ENCODE results near the gene HMX2.

The HMX2 gene

GRCh38 chr10:123132576-123133477 lies 15.1 kb upstream of the HMX2 start:
- peaks cover 26% of the 10 kb centered on the region for H3K4me1 ChIP-seq (ENCODE audit: control insufficient read depth, insufficient read depth, low read length)
- peaks cover 100% of the 10 kb centered on the region for H3K27me3 ChIP-seq (ENCODE audit: control insufficient read depth, insufficient read depth, low read length)
- H3K4me3 ChIP-seq (ENCODE audit: low read depth, low read length) = peak overlapping the region; percentile 60
- H3K9me3 ChIP-seq (ENCODE audit: control insufficient read depth, insufficient read depth, low read depth, low read length) = peaks cover 5% of the 10 kb centered on the region; the same call in 1 of the 2 replicates
- H3K27ac ChIP-seq (ENCODE audit: low read depth, low read length) = no peak overlapping the region
- no peak overlapping the region for H3K9ac ChIP-seq (ENCODE audit: low read length)
- H3K36me3 ChIP-seq (ENCODE audit: control insufficient read depth, insufficient read depth, low read length) = no peaks in the 10 kb centered on the region

- no peaks in the 10 kb centered on the region for H3K36me3 ChIP-seq (ENCODE audit: control insufficient read depth, insufficient read depth, low read length)
- H3K4me1 ChIP-seq (ENCODE audit: control insufficient read depth, insufficient read depth, low read length) = peaks cover 27% of the 10 kb centered on the region
- H3K27me3 ChIP-seq (ENCODE audit: control insufficient read depth, insufficient read depth, low read length) = peaks cover 100% of the 10 kb centered on the region
- no peak overlapping the region for H3K9ac ChIP-seq (ENCODE audit: low read length)
- H3K4me3 ChIP-seq (ENCODE audit: low read depth, low read length) = peak overlapping the region; percentile 60
- H3K27ac ChIP-seq (ENCODE audit: low read depth, low read length) = no peak overlapping the region
- H3K9me3 ChIP-seq (ENCODE audit: control insufficient read depth, insufficient read depth, low read depth, low read length) = peaks cover under 1% of the 10 kb centered on the region; the same call in 1 of the 2 replicates
Measured at GRCh38 chr10:123133541-123134342, 14.2 kb upstream of the HMX2 start.

GRCh38 chr10:123134343-123134914 lies 13.5 kb upstream of the HMX2 start:
- Histone ChIP-seq H3K36me3 (ENCODE audit: control insufficient read depth, insufficient read depth, low read length) (no peaks in the 10 kb centered on the region), H3K27me3 (ENCODE audit: control insufficient read depth, insufficient read depth, low read length) (peaks cover 100% of the 10 kb centered on the region), H3K9ac (ENCODE audit: low read length) (no peak overlapping the region), H3K4me1 (ENCODE audit: control insufficient read depth, insufficient read depth, low read length) (peaks cover 27% of the 10 kb centered on the region), H3K9me3 (ENCODE audit: control insufficient read depth, insufficient read depth, low read depth, low read length) (no peaks in the 10 kb centered on the region), H3K4me3 (ENCODE audit: low read depth, low read length) (peak overlapping the region; percentile 60), H3K27ac (ENCODE audit: low read depth, low read length) (no peak overlapping the region)

- Histone ChIP-seq H3K9ac (ENCODE audit: low read length) (no peak overlapping the region), H3K27me3 (ENCODE audit: control insufficient read depth, insufficient read depth, low read length) (peaks cover 100% of the 10 kb centered on the region), H3K36me3 (ENCODE audit: control insufficient read depth, insufficient read depth, low read length) (no peaks in the 10 kb centered on the region), H3K27ac (ENCODE audit: low read depth, low read length) (no peak overlapping the region), H3K9me3 (ENCODE audit: control insufficient read depth, insufficient read depth, low read depth, low read length) (no peaks in the 10 kb centered on the region), H3K4me3 (ENCODE audit: low read depth, low read length) (peak overlapping the region; percentile 59), H3K4me1 (ENCODE audit: control insufficient read depth, insufficient read depth, low read length) (peaks cover 32% of the 10 kb centered on the region)
Measured at GRCh38 chr10:123134915-123135414, 13.0 kb upstream of the HMX2 start.

GRCh38 chr10:123135415-123136141 lies 12.4 kb upstream of the HMX2 start, which contains the start of gene HMX3:
Gene HMX3, plus strand, starts transcription at chr10:123135970. Its CDS starts 81 bp downstream, at chr10:123136051.
- H3K4me3 ChIP-seq (ENCODE audit: low read depth, low read length) = peak within 1 kb of the TSS; percentile 59
- no peak within 1 kb of the TSS for H3K9ac ChIP-seq (ENCODE audit: low read length)
- no peaks in the 10 kb centered on the region for H3K36me3 ChIP-seq (ENCODE audit: control insufficient read depth, insufficient read depth, low read length)
- no peaks in the 10 kb centered on the region for H3K9me3 ChIP-seq (ENCODE audit: control insufficient read depth, insufficient read depth, low read depth, low read length)
- H3K4me1 ChIP-seq (ENCODE audit: control insufficient read depth, insufficient read depth, low read length) = peaks cover 32% of the 10 kb centered on the region
- H3K27ac ChIP-seq (ENCODE audit: low read depth, low read length) = no peak within 1 kb of the TSS
- H3K27me3 ChIP-seq (ENCODE audit: control insufficient read depth, insufficient read depth, low read length) = peaks cover 100% of the 10 kb centered on the region

GRCh38 chr10:123136221-123136805 lies 11.6 kb upstream of the HMX2 start:
- H3K36me3 ChIP-seq (ENCODE audit: control insufficient read depth, insufficient read depth, low read length) = no peaks in the 10 kb centered on the region
- peak overlapping the region; percentile 59 for H3K4me3 ChIP-seq (ENCODE audit: low read depth, low read length)
- peaks cover 32% of the 10 kb centered on the region for H3K4me1 ChIP-seq (ENCODE audit: control insufficient read depth, insufficient read depth, low read length)
- peaks cover 100% of the 10 kb centered on the region for H3K27me3 ChIP-seq (ENCODE audit: control insufficient read depth, insufficient read depth, low read length)
- H3K27ac ChIP-seq (ENCODE audit: low read depth, low read length) = no peak overlapping the region
- no peak overlapping the region for H3K9ac ChIP-seq (ENCODE audit: low read length)
- no peaks in the 10 kb centered on the region for H3K9me3 ChIP-seq (ENCODE audit: control insufficient read depth, insufficient read depth, low read depth, low read length)

- peak overlapping the region; percentile 59 for H3K4me3 ChIP-seq (ENCODE audit: low read depth, low read length)
- no peak overlapping the region for H3K27ac ChIP-seq (ENCODE audit: low read depth, low read length)
Measured at GRCh38 chr10:123136806-123137642, 10.9 kb upstream of the HMX2 start.

GRCh38 chr10:123139165-123139520 lies 8.8 kb upstream of the HMX2 start:
- H3K9ac ChIP-seq (ENCODE audit: low read length) = no peak overlapping the region
- no peaks in the 10 kb centered on the region for H3K9me3 ChIP-seq (ENCODE audit: control insufficient read depth, insufficient read depth, low read depth, low read length)
- H3K4me3 ChIP-seq (ENCODE audit: low read depth, low read length) = peak overlapping the region; percentile 41; the same call in 1 of the 2 replicates
- no peaks in the 10 kb centered on the region for H3K36me3 ChIP-seq (ENCODE audit: control insufficient read depth, insufficient read depth, low read length)
- H3K27ac ChIP-seq (ENCODE audit: low read depth, low read length) = no peak overlapping the region
- peaks cover 100% of the 10 kb centered on the region for H3K27me3 ChIP-seq (ENCODE audit: control insufficient read depth, insufficient read depth, low read length)
- H3K4me1 ChIP-seq (ENCODE audit: control insufficient read depth, insufficient read depth, low read length) = peaks cover 36% of the 10 kb centered on the region

More at GRCh38 chr10:123136806-123137642, 10.9 kb upstream of the HMX2 start:
- Histone ChIP-seq H3K4me1 (ENCODE audit: control insufficient read depth, insufficient read depth, low read length) (peaks cover 32% of the 10 kb centered on the region), H3K9me3 (ENCODE audit: control insufficient read depth, insufficient read depth, low read depth, low read length) (no peaks in the 10 kb centered on the region), H3K27me3 (ENCODE audit: control insufficient read depth, insufficient read depth, low read length) (peaks cover 100% of the 10 kb centered on the region), H3K36me3 (ENCODE audit: control insufficient read depth, insufficient read depth, low read length) (no peaks in the 10 kb centered on the region), H3K9ac (ENCODE audit: low read length) (no peak overlapping the region)

- Histone ChIP-seq H3K9me3 (ENCODE audit: control insufficient read depth, insufficient read depth, low read depth, low read length) (no peaks in the 10 kb centered on the region), H3K36me3 (ENCODE audit: control insufficient read depth, insufficient read depth, low read length) (no peaks in the 10 kb centered on the region), H3K27ac (ENCODE audit: low read depth, low read length) (no peak overlapping the region), H3K4me3 (ENCODE audit: low read depth, low read length) (peak overlapping the region; percentile 41), H3K27me3 (ENCODE audit: control insufficient read depth, insufficient read depth, low read length) (peaks cover 100% of the 10 kb centered on the region), H3K4me1 (ENCODE audit: control insufficient read depth, insufficient read depth, low read length) (peaks cover 32% of the 10 kb centered on the region), H3K9ac (ENCODE audit: low read length) (no peak overlapping the region)
Measured at GRCh38 chr10:123139521-123140163, 8.3 kb upstream of the HMX2 start.

Data from HUES6 (cell line).